ENCODE results near the gene SPN. TPM values are rescaled to one million over a fixed set of nuclear protein-coding genes. Genes with fewer than 3 reads are reported as not detected.
"Not testable (repeated sequence)": the region's sequence is repeated elsewhere in the genome, so short reads cannot be mapped to it uniquely, and the experiment has no call there.

SPN gene
- total RNA-seq, 2 experiments from 2014 or later = 110 to 119 TPM

DNA sequence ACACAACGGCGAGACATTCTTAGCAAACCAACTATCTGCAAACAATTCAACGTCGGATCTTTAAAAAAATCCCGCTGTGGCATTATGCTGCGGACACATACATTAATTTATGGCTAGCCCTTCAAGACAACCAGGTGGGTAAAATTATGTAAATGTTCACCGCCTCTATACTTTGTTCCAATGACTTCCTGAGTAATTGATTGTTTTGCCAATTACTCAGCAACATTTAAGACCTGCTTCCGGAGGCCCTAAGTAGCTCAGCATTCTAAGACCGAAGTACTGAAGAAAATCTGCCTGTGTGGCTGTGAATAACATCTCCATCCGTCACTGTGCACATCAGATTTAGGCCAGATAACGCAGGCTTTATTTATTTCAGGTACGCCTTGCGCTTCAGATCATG is 39.2 kb downstream of the SPN start:
- Mint-ChIP-seq H3K27ac (peak overlapping the region; percentile 88), H3K4me1 (ENCODE audit: low read depth) (peaks cover 29% of the 10 kb centered on the region), H3K36me3 (ENCODE audit: low read depth) (no peaks in the 10 kb centered on the region), H3K4me3 (peak overlapping the region; percentile 61), H3K9me3 (no peaks in the 10 kb centered on the region), H3K27me3 (no peaks in the 10 kb centered on the region)
- DNase-seq = peak; percentile 39
- CTCF ChIA-PET = interaction anchor here (0.8 to 5.5 kb wide), 17 partner anchors 10 to 350 kb away, joined by 3 to 51 read pairs (median 16); partner anchors contain the start of genes KIF22, MVP, PAGR1 and TAOK2
- TF ChIP-seq, protein P1, sequence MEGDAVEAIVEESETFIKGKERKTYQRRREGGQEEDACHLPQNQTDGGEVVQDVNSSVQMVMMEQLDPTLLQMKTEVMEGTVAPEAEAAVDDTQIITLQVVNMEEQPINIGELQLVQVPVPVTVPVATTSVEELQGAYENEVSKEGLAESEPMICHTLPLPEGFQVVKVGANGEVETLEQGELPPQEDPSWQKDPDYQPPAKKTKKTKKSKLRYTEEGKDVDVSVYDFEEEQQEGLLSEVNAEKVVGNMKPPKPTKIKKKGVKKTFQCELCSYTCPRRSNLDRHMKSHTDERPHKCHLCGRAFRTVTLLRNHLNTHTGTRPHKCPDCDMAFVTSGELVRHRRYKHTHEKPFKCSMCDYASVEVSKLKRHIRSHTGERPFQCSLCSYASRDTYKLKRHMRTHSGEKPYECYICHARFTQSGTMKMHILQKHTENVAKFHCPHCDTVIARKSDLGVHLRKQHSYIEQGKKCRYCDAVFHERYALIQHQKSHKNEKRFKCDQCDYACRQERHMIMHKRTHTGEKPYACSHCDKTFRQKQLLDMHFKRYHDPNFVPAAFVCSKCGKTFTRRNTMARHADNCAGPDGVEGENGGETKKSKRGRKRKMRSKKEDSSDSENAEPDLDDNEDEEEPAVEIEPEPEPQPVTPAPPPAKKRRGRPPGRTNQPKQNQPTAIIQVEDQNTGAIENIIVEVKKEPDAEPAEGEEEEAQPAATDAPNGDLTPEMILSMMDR (IDR thresholded peaks at IDR 0.05) = no peak
- ATAC-seq = peak; percentile 47
- POLR2A ChIA-PET = interaction anchor here (0.6 to 3.9 kb wide), 8 partner anchors 13 to 364 kb away, joined by 3 to 23 read pairs (median 4); partner anchors contain the start of genes ALDOA and KIF22
- intact Hi-C loops (cut with micrococcal nuclease) = loop anchor here (10.0 kb wide), 3 partner anchors 83 to 323 kb away; partner anchors contain the start of genes C16orf92, PAGR1 and PRRT2

DNA sequence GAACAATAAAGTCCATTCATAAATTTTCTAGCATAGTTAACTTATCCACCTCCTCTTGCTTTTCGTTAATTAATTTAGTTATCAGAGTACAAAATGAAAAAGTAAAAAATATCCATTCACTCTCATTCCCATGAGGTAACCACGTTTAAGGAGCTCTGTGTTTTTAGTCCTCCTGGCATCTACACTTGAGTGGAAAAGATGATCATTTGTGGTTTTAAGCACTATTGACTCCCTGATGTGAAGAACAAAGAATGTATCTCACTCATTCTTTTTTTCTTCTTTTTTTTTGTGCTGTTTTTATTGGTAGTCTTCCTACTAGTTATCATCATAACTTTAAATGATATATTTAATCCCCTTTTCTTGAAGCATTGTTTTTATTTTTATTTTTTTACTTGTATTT is 42.0 kb downstream of the SPN start:
- intact Hi-C loops (cut with micrococcal nuclease) = loop anchor here (10.0 kb wide), 3 partner anchors 80 to 320 kb away; partner anchors contain the start of genes C16orf92, PAGR1 and PRRT2
- ChIA-PET CTCF (interaction anchor here (0.9 to 1.6 kb wide), 7 partner anchors 8 to 144 kb away, joined by 3 to 6 read pairs (median 3); partner anchors contain the start of genes KIF22 and PAGR1), POLR2A (interaction anchor here (0.7 to 1.4 kb wide), 3 partner anchors 80 to 99 kb away, joined by 3 to 4 read pairs (median 3); partner anchors contain the start of gene KIF22)
- no peak overlapping the region for H3K27ac Mint-ChIP-seq
- TF ChIP-seq, protein P1 (IDR thresholded peaks at IDR 0.05) = no peak
- H3K9me3 Mint-ChIP-seq = no peaks in the 10 kb centered on the region
- ATAC-seq (no peak), DNase-seq (no peak)
- no peaks in the 10 kb centered on the region for H3K36me3 Mint-ChIP-seq (ENCODE audit: low read depth)
- H3K4me1 Mint-ChIP-seq (ENCODE audit: low read depth) = peaks cover 34% of the 10 kb centered on the region
- no peaks in the 10 kb centered on the region for H3K27me3 Mint-ChIP-seq
- no peak overlapping the region for H3K4me3 Mint-ChIP-seq

DNA sequence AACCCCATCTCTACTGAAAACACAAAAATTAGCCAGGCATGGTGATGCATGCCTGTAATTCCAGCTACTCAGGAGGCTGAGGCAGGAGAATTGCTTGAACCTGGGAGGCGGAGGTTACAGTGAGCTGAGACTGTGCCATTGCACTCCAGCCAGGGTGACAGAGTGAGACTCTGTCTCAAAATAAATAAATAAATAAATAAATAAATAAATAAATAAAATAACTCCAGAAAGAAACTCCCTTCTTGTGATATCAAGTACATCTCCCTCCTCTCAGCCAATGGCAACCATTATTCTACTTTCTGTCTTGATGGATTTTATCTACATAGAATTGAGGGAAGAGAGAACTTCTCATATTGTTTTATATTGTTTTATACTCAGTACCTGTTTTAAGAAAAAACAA is 44.1 kb downstream of the SPN start:
- H3K36me3 Mint-ChIP-seq (ENCODE audit: low read depth); H3K9me3 Mint-ChIP-seq; CTCF ChIA-PET; H3K4me3 Mint-ChIP-seq; H3K27me3 Mint-ChIP-seq; DNase-seq; H3K27ac Mint-ChIP-seq; ATAC-seq: not testable (repeated sequence)
- POLR2A ChIA-PET = interaction anchor here (1.3 kb wide), 1 partner anchor 9 kb away, joined by 3 read pairs; no protein-coding TSS in a partner anchor
- peaks cover 26% of the 10 kb centered on the region for H3K4me1 Mint-ChIP-seq (ENCODE audit: low read depth)
- intact Hi-C loops (cut with micrococcal nuclease) = loop anchor here (10.0 kb wide), 3 partner anchors 78 to 318 kb away; partner anchors contain the start of genes C16orf92, PAGR1 and PRRT2

DNA sequence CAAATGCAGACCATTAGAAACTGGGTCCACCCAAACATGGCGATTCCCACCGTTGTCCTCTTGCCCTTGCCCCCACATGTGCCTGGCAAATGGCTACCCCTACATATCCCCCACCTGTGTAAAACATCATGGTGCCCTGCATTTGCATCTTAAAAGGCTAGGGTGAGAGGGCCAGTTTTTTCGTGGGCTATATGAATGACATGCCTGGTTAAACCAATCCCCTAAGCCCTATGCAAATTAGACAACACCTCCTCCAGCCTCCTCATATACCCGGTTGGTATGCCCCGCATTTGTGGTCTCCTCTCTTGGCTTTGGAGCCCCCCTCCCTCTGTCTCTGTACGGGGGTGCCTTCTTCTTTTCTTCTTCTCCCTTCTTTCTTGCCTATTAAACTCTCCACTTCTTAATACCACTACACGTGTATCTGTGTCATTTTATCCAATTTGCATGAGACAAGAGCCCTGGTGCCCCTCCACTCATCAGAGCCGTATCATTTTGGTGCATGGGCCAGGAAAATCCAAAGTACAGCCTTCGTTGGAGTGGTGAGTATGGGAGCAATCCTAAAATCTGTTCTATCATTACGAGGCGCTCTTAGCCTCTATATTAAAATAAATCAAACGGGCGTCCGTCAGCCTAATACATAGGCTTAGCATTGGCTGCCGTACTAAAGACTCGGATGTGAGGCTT is 46.0 kb downstream of the SPN start:
- no peak overlapping the region for H3K27ac Mint-ChIP-seq
- ATAC-seq = no peak
- no peak overlapping the region for H3K4me3 Mint-ChIP-seq
- H3K36me3 Mint-ChIP-seq (ENCODE audit: low read depth) = no peaks in the 10 kb centered on the region
- ChIA-PET POLR2A (no interaction called here), CTCF (interaction anchor here (0.9 to 1.9 kb wide), 2 partner anchors 9 to 20 kb away, joined by 3 to 19 read pairs; no protein-coding TSS in a partner anchor)
- no peaks in the 10 kb centered on the region for H3K27me3 Mint-ChIP-seq
- peaks cover 14% of the 10 kb centered on the region for H3K4me1 Mint-ChIP-seq (ENCODE audit: low read depth)
- TF ChIP-seq, protein P1 (IDR thresholded peaks at IDR 0.05) = no peak
- no peaks in the 10 kb centered on the region for H3K9me3 Mint-ChIP-seq
- intact Hi-C loops (cut with micrococcal nuclease) = loop anchor here (10.0 kb wide), 3 partner anchors 76 to 316 kb away; partner anchors contain the start of genes C16orf92, PAGR1 and PRRT2
- no peak for DNase-seq

DNA sequence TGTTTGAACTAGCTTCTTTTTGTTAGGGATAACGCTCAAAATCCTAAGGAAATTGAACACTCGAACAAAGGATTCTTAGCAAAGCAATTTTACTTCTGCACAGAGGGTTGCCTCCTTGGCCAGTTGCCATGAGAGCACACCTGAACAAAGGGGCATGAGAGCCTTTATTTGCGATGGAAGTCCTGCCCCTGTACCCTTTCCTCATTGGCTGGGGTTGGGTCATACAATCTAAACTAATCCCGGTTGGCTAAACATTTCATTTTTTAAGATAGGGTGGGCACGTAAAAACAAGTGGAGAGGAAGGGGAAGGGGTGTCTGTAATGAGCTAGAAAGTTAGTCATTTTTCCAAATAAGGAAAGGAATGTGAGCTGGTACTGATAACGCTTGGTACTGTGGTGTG is 46.6 kb downstream of the SPN start:
- not testable (repeated sequence) for DNase-seq; H3K27ac Mint-ChIP-seq; ATAC-seq; H3K4me3 Mint-ChIP-seq; H3K27me3 Mint-ChIP-seq; H3K36me3 Mint-ChIP-seq (ENCODE audit: low read depth); H3K9me3 Mint-ChIP-seq
- intact Hi-C loops (cut with micrococcal nuclease) = loop anchor here (10.0 kb wide), 3 partner anchors 75 to 315 kb away; partner anchors contain the start of genes C16orf92, PAGR1 and PRRT2
- CTCF ChIA-PET = interaction anchor here (0.9 to 1.9 kb wide), 3 partner anchors 10 to 56 kb away, joined by 3 to 19 read pairs (median 4); no protein-coding TSS in a partner anchor
- peaks cover 14% of the 10 kb centered on the region for H3K4me1 Mint-ChIP-seq (ENCODE audit: low read depth)
- POLR2A ChIA-PET = interaction anchor here (0.8 kb wide), 1 partner anchor 98 kb away, joined by 3 read pairs; no protein-coding TSS in a partner anchor

Measured in activated CD8-positive, alpha-beta T cell treated with anti-CD3 and anti-CD28 coated beads for 36 hours (primary cell).